Measurements from ENCODE around the gene KCNK16.

KCNK16 gene

GRCh38 chr6:39362487-39362865 is 40.0 kb upstream of the KCNK16 start:
- TF ChIP-seq ZFX (IDR thresholded peaks at IDR 0.05; ENCODE audit: borderline replicate concordance): no peak
- no peak for TF ChIP-seq CTCF (IDR thresholded peaks at IDR 0.05)
- H3K27ac ChIP-seq: no peak overlapping the region

GRCh38 chr6:39361657-39362486 is 39.4 kb upstream of the KCNK16 start:
- TF ChIP-seq CTCF (IDR thresholded peaks at IDR 0.05) (peak; percentile 90), ZFX (IDR thresholded peaks at IDR 0.05; ENCODE audit: borderline replicate concordance) (no peak)
- H3K27ac ChIP-seq: no peak overlapping the region

GRCh38 chr6:39360378-39360777 is 37.9 kb upstream of the KCNK16 start:
- no peak overlapping the region for H3K27ac ChIP-seq
- TF ChIP-seq CTCF (IDR thresholded peaks at IDR 0.05): no peak
- no peak for TF ChIP-seq ZFX (IDR thresholded peaks at IDR 0.05; ENCODE audit: borderline replicate concordance)

GRCh38 chr6:39357998-39358686 is 35.6 kb upstream of the KCNK16 start:
- TF ChIP-seq CTCF (IDR thresholded peaks at IDR 0.05): no peak
- no peak for TF ChIP-seq ZFX (IDR thresholded peaks at IDR 0.05; ENCODE audit: borderline replicate concordance)
- H3K27ac ChIP-seq: no peak overlapping the region

DNA sequence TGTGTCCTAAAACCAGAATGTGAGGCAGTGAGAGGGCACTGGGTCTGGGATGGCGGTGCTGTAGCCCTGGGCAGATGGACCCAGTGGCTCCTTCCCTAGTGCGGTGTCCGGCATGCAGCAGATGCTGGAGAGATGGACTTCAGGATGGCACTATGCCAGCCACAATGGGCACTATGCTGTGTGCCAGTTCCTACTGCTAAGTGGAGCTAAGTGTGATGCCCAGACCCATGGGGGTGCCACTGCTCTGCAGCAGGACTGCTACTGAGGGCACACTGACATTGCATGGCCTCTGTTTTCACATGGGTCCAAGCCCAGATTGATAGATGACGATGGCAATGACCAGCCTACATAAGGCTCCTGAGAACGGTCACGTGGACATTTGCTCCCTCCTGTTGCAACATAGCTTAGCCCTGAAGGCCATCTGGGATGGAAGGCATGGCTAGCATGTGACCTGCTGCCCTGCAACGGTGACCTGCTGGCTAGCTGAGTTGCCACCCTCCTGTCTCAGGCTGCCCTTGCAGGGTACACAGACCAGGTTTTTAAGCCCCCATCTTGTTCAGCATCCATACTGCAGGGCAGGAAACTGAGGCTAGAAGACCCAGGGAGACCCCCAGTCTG is 31.3 kb upstream of the KCNK16 start:
- no peak for TF ChIP-seq CTCF (IDR thresholded peaks at IDR 0.05)
- no peak for TF ChIP-seq ZFX (IDR thresholded peaks at IDR 0.05; ENCODE audit: borderline replicate concordance)
- H3K27ac ChIP-seq: no peak overlapping the region

GRCh38 chr6:39350723-39351505 is 28.4 kb upstream of the KCNK16 start:
- TF ChIP-seq CTCF (IDR thresholded peaks at IDR 0.05): no peak
- no peak for TF ChIP-seq ZFX (IDR thresholded peaks at IDR 0.05; ENCODE audit: borderline replicate concordance)
- H3K27ac ChIP-seq: no peak overlapping the region

Measured in 22Rv1 (cell line).